NCI-H82 treated with DMSO at 0.1 percent for 48 hours (cell line): Measurements from ENCODE around the gene NOS3.

Source experiments
- DNase-seq: peaks from one replicate; lab custom pipeline; 2025; ENCODE audit not compliant: unreplicated experiment; lab: John Stamatoyannopoulos, UW

NOS3 gene

DNA sequence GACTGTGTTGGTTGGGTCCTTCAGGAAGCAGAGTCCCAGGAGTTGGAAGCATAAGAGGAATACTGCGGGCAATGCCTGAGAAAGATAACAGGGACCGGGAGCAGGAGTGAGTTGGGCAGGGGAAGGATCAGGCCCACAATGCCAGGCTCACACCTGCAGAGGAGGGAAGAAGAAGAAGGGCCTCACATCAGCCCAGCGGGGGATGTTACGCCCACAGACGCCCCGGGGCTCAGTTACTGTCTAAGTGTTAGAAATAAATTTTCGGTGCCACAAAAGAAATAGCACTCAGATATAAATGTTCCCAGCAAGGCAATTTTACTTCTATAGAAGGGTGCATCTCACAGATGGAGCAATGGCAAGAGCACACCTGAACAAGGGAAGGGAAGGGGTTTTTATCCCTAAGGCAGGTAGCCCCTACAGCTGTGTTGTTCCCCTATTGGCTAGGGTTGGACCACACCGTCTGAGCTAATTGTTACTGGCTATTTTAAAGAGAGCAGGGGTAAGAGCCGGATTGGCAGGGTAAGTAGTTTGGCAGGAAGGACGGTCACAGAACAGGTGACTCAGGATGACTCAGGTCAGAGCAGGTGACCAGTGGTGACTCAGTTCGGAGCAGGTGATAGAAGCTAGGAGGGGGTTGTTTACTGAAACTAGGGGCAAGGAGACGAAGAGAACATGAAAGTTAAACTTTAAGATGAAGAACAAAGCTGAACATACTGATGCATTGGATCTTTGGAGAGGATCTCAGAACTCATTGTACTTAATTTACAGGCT, at the start of gene NOS3:
Gene NOS3 (plus strand): TSS at position 602 of the 771 bp plus-strand sequence. CDS start 2,787 bp downstream, outside the sequence.
- DNase-seq, result no peak

DNA sequence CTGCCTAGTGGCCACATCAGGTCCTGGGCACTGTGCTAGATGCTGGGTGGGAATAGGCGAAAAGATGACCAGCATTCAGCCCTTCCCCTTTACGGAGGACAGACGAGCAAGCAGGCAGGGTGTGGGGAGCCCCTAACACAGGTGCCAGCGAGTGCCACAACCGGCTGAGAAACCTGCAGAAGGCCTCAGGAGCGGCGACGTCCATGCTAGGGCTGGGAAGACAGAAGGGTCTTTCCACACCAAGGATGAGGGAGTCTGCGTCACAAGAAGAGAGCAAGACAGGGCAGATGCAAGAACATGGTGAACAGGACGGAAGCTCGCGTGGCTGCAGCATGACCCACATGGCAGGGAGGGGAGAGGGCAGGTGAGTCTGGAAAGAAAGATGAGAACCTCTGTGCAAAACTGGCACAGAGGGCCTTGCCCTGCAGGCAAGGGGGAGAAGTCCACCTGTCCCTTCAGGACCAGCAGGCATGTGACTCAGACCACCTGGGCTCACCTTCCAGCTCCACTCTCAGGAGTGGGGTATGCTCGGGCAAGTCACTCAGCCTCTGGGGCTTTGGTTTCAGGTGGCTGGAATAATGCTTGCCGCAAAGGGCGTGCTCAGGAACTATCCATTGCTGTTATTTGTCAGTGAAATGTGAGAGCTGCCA, 49.3 kb upstream of the NOS3 start:
- no peak for DNase-seq

DNA sequence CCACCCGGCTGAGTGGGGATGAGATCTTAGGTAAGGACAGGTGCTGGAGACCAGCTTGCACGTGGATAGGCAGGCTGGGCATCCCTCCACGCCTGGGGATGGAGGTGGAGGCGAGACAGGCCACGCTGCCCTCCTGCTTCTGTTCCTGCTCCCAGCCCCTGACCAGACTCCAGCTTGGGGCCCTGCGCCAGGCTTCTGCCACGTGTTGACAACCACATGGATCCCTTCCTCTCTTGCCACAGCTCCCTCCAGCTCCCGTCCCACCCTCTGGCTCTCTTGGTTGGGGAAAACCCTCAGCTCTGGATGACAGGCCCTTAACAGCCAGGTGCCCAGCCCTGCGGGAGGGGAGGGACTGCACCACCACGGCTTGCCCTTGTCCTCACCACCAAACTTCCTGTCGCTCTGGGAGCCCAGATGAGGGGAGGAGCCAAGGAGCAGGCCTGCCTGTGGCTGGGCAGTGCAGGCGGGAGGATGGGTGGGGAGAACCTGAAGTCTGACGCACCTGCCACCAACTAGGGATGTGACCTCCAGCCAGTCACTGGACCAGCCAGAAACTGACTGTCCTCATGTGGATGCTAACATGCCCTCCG, 48.7 kb upstream of the NOS3 start:
- DNase-seq, result no peak

DNA sequence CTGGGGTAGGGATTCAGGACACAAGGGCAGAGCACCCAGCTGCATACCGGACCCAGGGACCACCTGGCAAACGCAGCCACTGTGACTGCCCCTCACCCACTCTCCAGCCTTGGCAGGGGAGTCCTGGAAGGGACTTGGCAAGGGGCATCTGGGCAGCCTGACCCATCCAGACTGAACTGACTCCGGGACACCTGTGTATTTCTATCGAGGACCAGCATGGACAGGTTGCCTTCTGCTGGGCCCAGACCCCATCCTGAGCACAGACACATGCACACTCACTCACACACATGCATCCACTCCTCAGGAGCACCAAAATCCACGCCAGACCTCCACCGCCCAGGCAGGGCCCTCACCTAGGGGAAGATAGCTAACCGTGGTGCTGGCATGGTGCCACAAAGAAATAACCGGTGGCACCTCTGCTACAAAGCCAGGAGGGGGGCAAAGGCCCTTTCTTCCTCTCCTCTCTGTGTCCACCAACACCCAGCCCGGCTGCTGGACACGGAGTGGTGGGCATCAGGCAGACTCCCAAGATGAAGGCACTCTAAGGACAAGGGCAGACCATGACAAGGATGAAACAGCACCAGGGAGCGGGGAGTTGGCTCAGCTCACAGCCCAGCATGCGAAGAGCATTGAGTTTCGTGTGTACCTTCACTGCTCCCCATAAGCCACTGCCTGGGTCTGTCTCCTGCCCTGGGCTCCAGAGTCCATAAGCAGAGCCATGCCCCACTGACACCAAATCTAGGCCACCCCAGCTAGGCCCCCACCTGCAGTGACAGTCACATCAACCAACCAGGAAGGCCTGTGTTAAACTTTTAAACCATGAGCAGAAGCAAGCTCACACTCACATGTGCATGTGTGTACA, 48.0 kb upstream of the NOS3 start:
- no peak for DNase-seq

DNA sequence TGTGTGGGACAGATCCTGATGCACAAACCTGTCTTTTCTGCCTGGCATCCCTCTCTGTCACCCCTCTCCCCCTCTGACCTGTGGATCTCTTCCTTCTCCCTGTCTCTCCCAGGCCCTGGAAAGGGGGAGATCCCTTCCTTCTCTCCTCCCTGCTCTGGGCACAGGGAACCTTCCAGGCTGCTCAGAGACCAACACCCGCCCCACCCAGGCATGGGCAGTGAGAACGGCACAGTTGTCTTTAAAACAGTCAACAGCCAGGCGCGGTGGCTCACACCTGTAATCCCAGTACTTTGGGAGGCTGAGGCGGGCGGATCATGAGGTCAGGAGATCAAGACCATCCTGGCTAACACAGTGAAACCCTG, 47.4 kb upstream of the NOS3 start:
- DNase-seq, result no peak

DNA sequence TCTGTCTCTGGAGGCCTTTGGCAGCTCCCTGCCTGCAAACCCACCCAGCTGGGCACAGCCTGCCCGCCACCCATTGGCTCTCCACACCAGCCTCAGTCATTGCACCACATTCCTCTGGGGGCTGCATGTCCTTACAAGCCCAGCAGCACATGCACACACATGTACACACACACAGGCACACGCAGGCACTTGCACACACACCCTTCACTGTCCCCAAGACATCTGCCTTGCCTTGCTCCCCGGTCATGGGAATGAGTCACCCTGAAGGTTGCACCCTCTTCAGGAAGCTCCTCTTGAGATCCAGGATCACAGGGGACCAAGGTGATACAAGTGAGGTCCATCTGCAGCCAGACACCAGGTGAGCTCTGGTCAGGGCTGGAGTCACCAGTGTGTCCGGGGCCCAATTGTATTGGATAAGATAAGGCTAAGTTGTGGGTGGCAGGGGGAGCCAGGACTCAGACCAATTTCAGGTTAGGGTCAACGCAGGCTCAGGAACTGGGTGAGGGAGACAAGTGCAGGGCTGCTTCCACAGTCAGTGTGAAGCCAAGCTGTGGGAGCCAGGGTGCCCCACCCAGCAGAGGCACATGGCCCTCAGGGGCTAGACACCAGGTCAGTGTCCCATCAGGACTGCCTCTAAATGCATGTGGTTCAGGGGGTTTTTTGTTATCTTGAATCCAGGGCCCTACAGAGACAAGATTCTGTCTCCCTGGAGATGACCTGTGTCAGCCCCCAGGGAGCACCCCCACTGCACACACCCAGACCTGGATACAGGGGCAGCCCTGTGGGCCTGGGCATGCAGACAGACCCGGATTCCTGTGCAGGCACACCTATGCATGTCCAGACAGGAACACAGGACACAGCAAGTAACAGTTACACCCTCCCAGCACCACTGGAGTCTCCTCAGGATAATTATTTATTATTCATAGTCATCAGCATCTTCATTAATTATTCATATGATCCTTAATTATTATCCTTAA, 46.5 kb upstream of the NOS3 start:
- DNase-seq, result no peak

DNA sequence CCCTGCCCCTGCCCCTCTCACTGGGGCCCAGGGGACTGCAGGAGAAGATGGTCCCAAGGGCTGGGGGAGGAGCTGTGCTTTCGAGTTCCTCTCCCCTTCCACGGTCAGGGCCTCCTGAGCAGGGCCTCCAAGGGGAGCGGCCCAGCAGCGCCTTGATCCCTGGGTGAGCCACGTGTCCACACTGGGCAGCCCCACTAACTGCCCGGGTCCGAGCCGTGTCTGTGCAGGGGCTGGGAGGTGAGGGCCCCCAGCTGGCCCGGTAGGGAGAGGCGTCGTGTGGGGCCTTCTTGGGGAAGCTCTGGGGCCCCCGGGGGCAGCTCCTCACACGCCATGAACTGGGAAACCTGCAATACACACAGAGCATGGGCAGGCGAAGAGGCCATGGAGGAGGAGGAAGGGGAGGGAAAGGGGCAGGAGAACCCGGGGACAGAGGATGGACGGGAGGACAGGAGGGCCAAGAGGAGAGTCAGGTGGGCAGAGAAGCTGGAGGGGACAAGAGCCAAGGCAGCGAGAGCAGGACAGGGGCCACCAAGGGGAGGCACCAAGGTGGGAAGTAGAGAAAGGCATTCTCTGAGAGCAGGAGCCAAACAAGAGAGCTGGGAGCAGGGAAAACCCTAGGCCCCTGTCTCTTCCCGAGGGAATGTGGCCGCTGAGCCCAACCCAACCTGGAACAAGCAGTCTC, 45.5 kb upstream of the NOS3 start:
- no peak for DNase-seq

DNA sequence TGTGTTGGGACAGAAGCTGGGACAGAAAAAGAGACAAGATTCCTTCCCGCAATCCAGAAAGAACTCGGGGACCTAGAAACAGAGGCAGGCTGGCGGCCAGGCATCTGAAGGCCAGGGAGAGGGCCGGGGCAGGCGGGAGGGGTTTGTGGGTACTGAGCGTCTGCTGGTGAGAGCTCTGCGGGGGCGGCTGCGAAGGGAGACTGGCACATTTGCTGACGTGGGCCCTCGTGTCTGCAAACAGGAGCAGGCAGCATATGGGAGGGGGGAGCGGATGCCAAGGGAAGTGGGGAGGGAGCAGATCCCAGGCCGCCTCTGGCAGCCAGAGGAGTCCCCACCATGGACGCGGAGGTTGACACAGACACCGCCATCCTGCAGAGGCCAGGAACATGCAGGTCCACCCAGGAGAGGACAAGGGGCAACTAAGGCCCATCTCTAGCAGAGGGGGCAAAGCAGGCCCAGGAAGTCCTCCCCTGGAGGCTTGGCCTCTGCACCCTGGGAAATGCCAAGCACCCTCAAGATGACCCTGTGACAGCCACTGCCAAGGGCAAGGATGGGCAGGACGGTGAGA, 44.9 kb upstream of the NOS3 start:
- no peak for DNase-seq

DNA sequence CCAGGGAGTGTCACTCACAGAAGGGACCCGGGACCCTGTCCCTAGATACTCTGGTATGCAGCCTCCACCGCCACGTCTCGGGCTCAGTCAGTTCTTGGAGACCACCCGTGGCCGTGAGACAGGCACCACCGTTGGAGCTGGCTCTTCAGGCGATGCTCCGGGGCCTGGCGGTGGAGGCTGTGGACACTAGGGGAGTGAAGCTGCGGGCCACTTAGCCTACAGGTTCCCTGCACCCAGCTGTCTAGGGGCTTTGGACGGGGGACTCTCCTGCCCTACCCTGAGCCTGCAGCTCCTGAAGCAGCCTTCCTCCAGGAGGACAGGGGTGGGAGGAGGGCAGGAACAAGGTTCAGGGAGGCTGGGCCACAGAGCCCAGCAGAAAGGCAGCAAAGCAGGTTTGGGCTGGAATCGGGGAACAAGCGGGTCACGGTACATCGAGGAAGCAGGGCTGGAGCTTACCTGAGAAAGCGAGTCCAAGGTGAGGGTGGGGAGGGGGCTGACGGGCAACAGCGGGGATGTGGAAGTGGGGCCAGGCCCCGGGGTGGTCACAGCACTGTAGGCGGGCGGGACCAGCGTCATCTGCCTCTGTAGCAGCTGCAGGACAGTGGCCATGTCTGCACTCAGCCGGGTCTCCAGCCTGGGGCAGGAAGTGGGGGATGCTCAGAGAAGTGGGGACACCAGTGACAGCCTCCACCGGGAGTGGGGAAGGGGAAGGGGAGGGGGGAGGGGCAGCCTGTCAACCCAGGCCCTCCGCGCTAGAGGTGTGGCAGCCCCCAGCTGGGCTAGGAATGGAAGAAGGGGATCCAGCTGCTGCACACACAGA, 44.2 kb upstream of the NOS3 start:
- DNase-seq, result no peak

DNA sequence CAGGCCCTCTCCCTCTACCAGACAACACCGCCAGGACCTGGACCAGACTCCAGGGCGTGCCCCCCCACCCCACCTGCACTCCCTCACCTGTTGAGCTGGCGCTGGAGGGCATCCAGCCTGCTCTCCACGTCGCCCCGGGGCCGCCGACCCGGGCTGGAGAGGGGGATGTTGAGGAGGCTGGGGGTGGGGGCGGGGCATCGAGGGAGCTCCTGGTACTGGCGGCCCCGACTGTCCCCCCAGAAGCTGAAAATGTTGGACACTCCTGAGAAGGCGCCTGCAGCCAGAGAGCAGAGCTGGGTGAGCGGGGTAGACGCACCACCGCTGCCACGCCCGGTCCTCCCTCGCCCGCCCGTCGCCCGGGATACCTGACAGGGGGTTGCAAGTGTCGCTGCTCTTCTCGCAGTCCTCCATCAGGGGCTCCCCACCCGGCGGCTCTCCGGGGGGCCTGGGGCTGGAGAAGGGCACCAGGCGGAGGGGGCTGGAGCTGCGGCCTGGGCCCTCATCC, 43.5 kb upstream of the NOS3 start:
- no peak for DNase-seq

DNA sequence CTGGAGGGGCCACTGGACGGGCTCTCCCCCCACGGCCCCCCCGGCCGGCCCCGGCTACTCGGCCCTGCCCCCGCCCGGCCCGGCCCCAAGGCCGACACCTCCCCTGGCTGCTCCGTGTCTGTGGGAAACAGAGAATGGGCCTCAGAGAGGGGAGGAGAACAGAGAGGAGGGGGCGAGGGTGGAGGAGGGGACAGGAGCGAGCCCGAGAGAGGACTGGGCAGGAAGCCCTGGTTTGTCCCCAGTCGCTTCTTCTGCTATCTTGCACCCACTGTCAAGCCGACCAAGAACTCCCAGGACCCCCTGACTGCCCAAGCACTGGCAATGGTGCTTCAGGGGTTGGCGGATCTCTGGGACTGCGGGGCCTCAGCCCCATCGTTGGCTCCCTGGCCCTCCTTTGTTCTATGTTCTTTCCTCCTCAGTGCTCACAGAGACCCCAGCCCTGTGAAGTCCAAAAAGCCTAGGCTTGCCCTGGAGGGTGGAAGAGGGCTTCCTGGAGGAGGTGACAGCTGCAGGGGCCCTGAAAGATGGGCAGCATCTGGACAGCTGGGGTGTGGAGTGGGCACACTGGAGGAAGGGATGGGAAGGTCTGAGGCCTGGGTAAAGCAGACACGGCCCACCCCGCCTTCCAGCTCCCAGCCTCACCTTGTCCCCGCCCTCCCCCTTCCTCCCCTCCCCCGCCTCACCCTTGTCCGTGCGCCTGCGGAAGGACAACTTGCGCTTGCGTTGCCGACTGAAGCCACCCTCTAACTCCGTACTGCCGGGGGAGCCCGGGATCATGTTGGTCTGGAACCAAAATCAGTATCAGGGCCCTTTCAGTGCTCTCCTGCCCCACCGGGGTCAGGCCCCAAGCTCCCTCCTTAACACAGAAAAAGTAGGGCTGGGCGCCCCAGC, 42.8 kb upstream of the NOS3 start:
- DNase-seq, result no peak

DNA sequence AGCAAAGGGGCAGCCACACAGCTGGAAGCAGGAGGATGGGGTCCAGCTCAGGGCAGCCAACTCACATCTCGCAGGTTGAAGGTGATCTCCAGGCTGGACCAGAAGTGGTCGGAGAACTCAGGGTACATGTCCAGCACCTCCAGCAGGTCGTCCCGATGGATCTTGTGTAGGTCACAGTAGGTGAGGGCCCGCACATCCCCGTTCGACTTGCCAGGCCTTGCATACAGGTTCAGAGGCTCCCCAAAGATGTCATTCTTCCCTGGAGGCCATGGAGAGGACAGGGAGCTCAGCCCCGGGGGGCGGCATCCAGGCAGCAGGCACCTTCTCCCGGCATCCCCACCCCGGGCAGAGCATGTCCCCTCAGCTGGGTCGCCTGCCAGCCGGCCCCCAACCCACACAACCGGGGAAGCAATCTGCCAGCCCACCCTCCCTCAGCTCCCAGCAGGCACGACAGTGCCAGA, 42.0 kb upstream of the NOS3 start:
- no peak for DNase-seq

DNA sequence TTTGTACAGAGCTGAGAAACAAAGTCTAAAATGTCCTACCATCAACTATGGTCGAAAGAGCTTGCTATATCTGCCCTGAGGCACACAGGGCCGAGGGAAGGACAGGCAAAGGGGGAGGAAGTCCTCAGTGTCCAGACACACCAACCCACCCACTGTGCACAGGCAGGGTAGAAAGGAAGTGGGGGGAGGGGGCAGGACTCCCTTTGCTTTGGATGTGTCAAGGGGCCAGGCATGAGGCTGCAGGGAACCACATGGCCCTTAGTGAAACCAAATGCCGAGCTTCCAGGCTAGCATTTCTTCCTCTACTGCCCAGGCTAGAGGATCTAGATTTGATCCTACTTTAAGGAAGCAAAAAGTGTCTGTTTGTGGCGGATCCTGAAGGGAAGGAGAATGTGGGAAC, 41.3 kb upstream of the NOS3 start:
- DNase-seq, result no peak

DNA sequence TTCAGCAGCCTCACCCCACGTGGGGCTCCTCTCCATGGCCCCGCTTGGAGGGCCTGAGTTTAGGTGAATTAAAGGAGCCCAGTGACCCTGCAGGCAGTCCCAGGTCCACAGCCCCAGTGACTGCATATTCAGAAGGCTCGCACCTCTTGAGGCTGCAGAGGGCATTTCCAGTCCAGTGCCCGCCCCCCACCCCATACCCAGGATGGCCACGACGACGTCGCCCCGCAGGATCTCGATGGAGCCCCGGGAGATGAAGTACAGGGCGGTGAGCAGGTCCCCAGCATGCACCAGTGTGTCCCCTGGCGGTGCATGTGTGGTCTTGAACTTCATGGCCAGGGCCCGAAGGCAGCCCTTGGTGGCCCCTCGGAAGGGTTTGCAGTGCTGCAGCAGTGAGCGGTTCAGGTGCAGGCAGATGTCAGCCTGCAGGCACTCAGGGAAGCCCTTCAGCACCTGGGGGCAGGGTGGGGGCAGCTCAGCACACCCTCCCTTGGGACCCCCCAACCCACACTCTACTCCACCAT, 40.8 kb upstream of the NOS3 start:
- DNase-seq, result no peak

DNA sequence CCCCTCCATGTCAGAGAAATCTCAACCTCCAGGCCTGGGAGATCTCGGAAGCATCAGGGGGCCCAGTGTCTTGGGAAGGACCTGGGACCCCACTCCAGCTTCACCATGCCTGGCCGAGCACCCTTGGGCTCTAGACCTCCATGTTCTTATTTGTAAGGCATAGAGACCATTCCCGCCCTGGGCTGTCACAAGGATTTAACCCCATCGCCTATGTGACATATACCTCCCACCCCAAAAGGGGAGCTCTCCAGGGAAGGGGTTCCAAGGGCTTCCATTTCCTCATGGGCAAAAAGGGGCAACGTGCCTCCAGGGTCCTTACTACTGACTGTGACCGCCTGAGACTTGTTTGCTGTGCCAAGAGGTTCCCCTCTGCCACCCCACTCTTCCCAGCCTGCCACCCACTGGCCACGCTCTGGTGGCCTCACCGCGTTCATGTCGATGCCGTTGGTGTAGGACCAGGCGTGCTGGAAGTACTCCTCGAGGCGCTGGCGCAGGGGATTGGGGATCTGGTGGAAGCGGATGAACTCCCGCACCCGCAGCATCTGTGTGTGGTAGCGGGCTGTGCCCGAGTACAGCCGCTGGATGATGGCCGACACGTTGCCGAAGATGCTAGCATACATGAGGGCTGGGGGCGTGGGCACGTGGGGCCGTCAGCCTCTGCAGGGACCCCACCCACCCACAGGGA, 40.2 kb upstream of the NOS3 start:
- no peak for DNase-seq

DNA sequence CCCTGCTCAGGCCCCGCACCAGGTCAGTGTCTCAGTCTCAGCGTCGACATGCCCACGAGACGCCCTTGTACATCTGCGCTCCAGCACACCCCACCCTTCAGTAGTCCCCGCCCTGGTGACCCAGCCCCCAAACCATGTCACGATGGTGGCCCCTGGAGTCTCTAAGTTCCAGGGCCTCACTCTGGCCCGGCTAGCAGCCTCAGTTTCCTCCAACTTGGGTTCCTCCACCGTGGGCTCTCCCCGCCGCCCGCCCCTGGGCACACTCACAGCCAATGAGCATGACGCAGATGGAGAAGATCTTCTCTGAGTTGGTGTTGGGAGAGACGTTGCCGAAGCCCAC, 39.7 kb upstream of the NOS3 start:
- DNase-seq, result no peak

DNA sequence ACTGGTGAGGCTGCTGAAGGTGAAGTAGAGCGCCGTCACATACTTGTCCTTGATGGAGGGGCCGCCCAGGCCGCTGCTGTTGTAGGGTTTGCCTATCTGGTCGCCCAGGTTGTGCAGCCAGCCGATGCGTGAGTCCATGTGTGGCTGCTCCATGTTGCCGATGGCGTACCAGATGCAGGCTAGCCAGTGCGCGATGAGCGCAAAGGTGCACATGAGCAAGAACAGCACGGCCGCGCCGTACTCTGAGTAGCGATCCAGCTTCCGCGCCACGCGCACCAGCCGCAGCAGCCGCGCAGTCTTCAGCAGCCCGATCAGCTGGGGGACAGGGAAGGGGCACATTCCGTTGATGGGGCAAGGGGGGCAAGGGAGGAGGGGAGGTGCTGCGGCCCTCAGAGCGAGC, 39.3 kb upstream of the NOS3 start:
- no peak for DNase-seq
